ENCODE data around the gene WDFY1. TPM values are rescaled to one million over a fixed set of nuclear protein-coding genes. Genes with fewer than 3 reads are reported as not detected.

WDFY1 gene
- total and polyA plus RNA-seq, 2 experiments from 2014 or later, result 54.5 to 127 TPM

DNA sequence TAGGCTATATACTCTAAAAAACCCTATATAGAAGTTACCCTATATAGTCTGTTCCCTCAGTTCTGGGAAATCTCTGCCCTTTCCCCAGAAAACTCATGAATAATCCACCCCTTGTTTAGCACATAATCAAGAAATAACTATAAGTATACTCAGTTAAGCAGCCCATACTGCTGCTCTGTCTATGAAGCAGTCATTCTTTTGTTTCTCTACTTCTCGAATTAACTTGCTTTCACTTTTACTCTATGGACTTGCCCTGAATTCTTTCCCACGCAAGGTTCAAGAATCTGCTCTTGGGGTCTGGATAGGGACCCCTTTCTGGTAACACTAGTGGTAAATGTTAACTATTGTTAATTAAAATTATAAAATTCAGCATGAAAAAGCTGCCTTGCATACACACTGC lies 90.4 kb downstream of the WDFY1 start:
- Mint-ChIP-seq H3K27me3 (ENCODE audit: insufficient read depth, low read depth, poor library complexity) (peaks cover 3% of the 10 kb centered on the region), H3K4me1 (no peaks in the 10 kb centered on the region), H3K36me3 (ENCODE audit: low read depth) (peaks cover 16% of the 10 kb centered on the region), H3K27ac (no peak overlapping the region), H3K4me3 (no peak overlapping the region), H3K9me3 (peaks cover 15% of the 10 kb centered on the region)
- Histone ChIP-seq H4K20me1 (replicated peaks; ENCODE audit: insufficient read depth) (no peaks in the 10 kb centered on the region), H3K79me2 (replicated peaks; ENCODE audit: insufficient read depth) (no peaks in the 10 kb centered on the region), H3K27me3 (ENCODE audit: insufficient read depth) (no peaks in the 10 kb centered on the region), H3F3A (replicated peaks; ENCODE audit: low read depth) (no peaks in the 10 kb centered on the region), H3K36me3 (ENCODE audit: insufficient read depth) (no peaks in the 10 kb centered on the region), H3K4me3 (no peak overlapping the region), H2AFZ (no peak overlapping the region), H3K9me2 (ENCODE audit: insufficient read depth) (no peaks in the 10 kb centered on the region), H3K4me1 (ENCODE audit: insufficient read depth) (no peaks in the 10 kb centered on the region), H3K4me2 (no peak overlapping the region), H3K27ac (ENCODE audit: low read depth) (no peak overlapping the region)
- DNase-seq (ENCODE audit: low spot score) (no peak), ATAC-seq (no peak)
- TF ChIP-seq EZH2 (IDR thresholded peaks at IDR 0.05; ENCODE audit: low read depth, unreplicated experiment) (no peak), NANOG (IDR thresholded peaks at IDR 0.05; ENCODE audit: borderline replicate concordance) (no peak), EZH2phosphoT487 (IDR thresholded peaks at IDR 0.05; ENCODE audit: unreplicated experiment) (no peak), STAT1 (IDR thresholded peaks at IDR 0.05; ENCODE audit: unreplicated experiment) (no peak), ZNF331 (CRISPR knock-in tag; IDR thresholded peaks at IDR 0.05; ENCODE audit: low read depth) (no peak), POLR2AphosphoS5 (IDR thresholded peaks at IDR 0.05; ENCODE audit: low read depth) (no peak)
- TF ChIP-seq, protein P1, sequence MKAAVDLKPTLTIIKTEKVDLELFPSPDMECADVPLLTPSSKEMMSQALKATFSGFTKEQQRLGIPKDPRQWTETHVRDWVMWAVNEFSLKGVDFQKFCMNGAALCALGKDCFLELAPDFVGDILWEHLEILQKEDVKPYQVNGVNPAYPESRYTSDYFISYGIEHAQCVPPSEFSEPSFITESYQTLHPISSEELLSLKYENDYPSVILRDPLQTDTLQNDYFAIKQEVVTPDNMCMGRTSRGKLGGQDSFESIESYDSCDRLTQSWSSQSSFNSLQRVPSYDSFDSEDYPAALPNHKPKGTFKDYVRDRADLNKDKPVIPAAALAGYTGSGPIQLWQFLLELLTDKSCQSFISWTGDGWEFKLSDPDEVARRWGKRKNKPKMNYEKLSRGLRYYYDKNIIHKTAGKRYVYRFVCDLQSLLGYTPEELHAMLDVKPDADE (IDR thresholded peaks at IDR 0.05), result no peak
- TF ChIP-seq, protein P2, sequence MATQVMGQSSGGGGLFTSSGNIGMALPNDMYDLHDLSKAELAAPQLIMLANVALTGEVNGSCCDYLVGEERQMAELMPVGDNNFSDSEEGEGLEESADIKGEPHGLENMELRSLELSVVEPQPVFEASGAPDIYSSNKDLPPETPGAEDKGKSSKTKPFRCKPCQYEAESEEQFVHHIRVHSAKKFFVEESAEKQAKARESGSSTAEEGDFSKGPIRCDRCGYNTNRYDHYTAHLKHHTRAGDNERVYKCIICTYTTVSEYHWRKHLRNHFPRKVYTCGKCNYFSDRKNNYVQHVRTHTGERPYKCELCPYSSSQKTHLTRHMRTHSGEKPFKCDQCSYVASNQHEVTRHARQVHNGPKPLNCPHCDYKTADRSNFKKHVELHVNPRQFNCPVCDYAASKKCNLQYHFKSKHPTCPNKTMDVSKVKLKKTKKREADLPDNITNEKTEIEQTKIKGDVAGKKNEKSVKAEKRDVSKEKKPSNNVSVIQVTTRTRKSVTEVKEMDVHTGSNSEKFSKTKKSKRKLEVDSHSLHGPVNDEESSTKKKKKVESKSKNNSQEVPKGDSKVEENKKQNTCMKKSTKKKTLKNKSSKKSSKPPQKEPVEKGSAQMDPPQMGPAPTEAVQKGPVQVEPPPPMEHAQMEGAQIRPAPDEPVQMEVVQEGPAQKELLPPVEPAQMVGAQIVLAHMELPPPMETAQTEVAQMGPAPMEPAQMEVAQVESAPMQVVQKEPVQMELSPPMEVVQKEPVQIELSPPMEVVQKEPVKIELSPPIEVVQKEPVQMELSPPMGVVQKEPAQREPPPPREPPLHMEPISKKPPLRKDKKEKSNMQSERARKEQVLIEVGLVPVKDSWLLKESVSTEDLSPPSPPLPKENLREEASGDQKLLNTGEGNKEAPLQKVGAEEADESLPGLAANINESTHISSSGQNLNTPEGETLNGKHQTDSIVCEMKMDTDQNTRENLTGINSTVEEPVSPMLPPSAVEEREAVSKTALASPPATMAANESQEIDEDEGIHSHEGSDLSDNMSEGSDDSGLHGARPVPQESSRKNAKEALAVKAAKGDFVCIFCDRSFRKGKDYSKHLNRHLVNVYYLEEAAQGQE (IDR thresholded peaks at IDR 0.05; ENCODE audit: unreplicated experiment), result no peak

DNA sequence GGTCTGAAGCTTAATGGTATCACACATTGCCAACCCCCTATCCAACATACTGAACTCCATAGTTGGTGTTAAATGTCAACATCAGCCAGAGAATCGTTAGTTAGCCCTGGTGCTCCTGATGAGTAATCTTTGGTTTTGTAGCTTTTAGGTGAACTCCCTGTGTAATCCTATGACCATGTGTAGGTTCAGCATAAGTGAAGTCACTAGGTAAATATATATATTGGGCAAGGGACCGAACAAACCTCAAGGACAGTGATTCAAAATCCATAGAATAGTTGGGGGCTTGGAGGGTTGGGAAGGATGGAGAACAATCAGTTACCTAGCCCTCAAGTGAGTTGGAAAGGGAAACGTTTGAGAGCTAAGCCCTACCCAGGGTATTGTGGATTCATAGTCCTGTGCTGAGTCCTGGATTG lies 91.7 kb downstream of the WDFY1 start:
- Histone ChIP-seq H3K79me2 (replicated peaks; ENCODE audit: insufficient read depth) (no peaks in the 10 kb centered on the region), H3K9me2 (ENCODE audit: insufficient read depth) (no peaks in the 10 kb centered on the region), H3K4me1 (ENCODE audit: insufficient read depth) (no peaks in the 10 kb centered on the region), H4K20me1 (replicated peaks; ENCODE audit: insufficient read depth) (no peaks in the 10 kb centered on the region), H3K4me3 (no peak overlapping the region), H3K27me3 (ENCODE audit: insufficient read depth) (no peaks in the 10 kb centered on the region), H2AFZ (no peak overlapping the region), H3F3A (replicated peaks; ENCODE audit: low read depth) (no peaks in the 10 kb centered on the region), H3K36me3 (ENCODE audit: insufficient read depth) (peaks cover 4% of the 10 kb centered on the region; the same call in 1 of the 2 replicates), H3K27ac (ENCODE audit: low read depth) (no peak overlapping the region), H3K4me2 (no peak overlapping the region)
- no peaks in the 10 kb centered on the region; the same call in 2 of the 3 replicates for H3K4me1 Mint-ChIP-seq
- H3K27me3 Mint-ChIP-seq (ENCODE audit: insufficient read depth, low read depth, poor library complexity), result no peaks in the 10 kb centered on the region
- no peak for TF ChIP-seq ZNF331 (CRISPR knock-in tag; IDR thresholded peaks at IDR 0.05; ENCODE audit: low read depth)
- TF ChIP-seq NANOG (IDR thresholded peaks at IDR 0.05; ENCODE audit: borderline replicate concordance), result no peak
- no peak for TF ChIP-seq ZNF114 (CRISPR knock-in tag; IDR thresholded peaks at IDR 0.05)
- no peak for TF ChIP-seq STAT1 (IDR thresholded peaks at IDR 0.05; ENCODE audit: unreplicated experiment)
- TF ChIP-seq POLR2AphosphoS5 (IDR thresholded peaks at IDR 0.05; ENCODE audit: low read depth), result no peak
- TF ChIP-seq, protein P2 (IDR thresholded peaks at IDR 0.05; ENCODE audit: unreplicated experiment), result no peak
- TF ChIP-seq, protein P3, sequence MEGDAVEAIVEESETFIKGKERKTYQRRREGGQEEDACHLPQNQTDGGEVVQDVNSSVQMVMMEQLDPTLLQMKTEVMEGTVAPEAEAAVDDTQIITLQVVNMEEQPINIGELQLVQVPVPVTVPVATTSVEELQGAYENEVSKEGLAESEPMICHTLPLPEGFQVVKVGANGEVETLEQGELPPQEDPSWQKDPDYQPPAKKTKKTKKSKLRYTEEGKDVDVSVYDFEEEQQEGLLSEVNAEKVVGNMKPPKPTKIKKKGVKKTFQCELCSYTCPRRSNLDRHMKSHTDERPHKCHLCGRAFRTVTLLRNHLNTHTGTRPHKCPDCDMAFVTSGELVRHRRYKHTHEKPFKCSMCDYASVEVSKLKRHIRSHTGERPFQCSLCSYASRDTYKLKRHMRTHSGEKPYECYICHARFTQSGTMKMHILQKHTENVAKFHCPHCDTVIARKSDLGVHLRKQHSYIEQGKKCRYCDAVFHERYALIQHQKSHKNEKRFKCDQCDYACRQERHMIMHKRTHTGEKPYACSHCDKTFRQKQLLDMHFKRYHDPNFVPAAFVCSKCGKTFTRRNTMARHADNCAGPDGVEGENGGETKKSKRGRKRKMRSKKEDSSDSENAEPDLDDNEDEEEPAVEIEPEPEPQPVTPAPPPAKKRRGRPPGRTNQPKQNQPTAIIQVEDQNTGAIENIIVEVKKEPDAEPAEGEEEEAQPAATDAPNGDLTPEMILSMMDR (conservative IDR thresholded peaks at IDR 0.05; ENCODE audit: low read depth in 2 of 2), result no peak
- TF ChIP-seq EZH2 (IDR thresholded peaks at IDR 0.05; ENCODE audit: low read depth, unreplicated experiment), result no peak
- ATAC-seq (no peak), DNase-seq (ENCODE audit: low spot score) (no peak)
- H3K27ac Mint-ChIP-seq, result no peak overlapping the region
- peaks cover 27% of the 10 kb centered on the region for H3K36me3 Mint-ChIP-seq (ENCODE audit: low read depth)
- H3K9me3 Mint-ChIP-seq, result peaks cover 26% of the 10 kb centered on the region
- H3K4me3 Mint-ChIP-seq, result no peak overlapping the region

Measured in GM23338 (cell line).